Nephron progenitor cell (in vitro differentiated cells): ENCODE measurements around the gene ADGRF3.
A peak's percentile ranks its signal among the peaks of the same experiment; 100 is the strongest.

Source experiments
- DNase-seq: peaks from one replicate; pipeline ENCODE4 v3.0.0; 2021
- H3K27ac Mint-ChIP-seq: 2 replicates; pipeline ENCODE4 v1.8.0; 2021; ENCODE audit warnings: mild to moderate bottlenecking, moderate library complexity, mixed read lengths
- H3K27me3 Mint-ChIP-seq: 2 replicates; pipeline ENCODE4 v1.8.0; 2021; ENCODE audit warnings: mild to moderate bottlenecking, low read depth, mixed read lengths; ENCODE audit not compliant: poor library complexity
- H3K36me3 Mint-ChIP-seq: 2 replicates; pipeline ENCODE4 v1.8.0; 2021; ENCODE audit warnings: low read depth, mixed read lengths
- H3K4me1 Mint-ChIP-seq: 2 replicates; pipeline ENCODE4 v1.8.0; 2021; ENCODE audit warnings: mixed read lengths
- H3K4me3 Mint-ChIP-seq: 2 replicates; pipeline ENCODE4 v1.8.0; 2021; ENCODE audit warnings: mild to moderate bottlenecking, moderate library complexity, mixed read lengths
- H3K9me3 Mint-ChIP-seq: 2 replicates; pipeline ENCODE4 v1.8.0; 2021; ENCODE audit warnings: mild to moderate bottlenecking, moderate library complexity, mixed read lengths
- TF ChIP-seq, protein P1 (sequence below): fragments of 200-600 bp; sonication (generic); IDR thresholded peaks from 2 replicates; pipeline ENCODE4 v1.5.0; 2021; ENCODE audit warnings: antibody characterized with exemption

The ADGRF3 gene

DNA sequence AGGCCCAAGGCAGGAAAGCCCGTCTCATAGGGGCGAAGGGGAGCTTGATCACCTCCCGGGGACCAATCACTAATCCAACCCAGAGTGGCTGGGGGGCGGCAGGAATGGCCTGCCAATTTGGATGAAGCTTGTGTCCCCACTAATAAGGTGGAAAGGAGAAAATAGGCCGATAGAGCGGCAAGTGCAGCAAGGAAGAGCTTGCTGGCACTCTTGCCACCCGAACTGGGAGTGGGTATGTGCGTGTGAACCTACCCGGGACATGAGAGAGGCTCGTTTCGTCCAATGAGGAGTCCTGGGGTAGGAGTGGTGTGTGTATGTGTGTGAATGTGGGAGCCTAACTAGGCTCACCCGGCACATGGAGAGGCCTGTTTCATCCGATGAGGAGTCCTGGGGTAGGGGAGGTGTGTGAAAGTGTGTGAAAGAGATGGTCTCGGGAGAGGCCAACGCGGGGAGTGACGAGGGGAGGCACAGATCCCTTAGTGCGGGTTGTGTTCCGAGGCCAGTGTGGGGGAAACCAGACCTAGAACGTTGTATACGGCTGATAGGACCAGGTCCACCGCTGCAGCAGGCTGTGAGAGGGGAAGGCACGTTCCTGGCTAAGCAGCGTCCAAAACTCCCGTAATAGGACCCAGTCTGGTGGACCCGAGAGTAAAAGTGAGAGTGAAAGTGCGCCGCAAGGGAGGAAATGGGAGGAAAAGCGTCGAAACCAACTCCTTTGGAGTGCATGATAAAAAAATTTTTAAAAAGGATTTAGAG, 47.8 kb downstream of the ADGRF3 start:
- H3K9me3 Mint-ChIP-seq = no peaks in the 10 kb centered on the region
- H3K36me3 Mint-ChIP-seq = no peaks in the 10 kb centered on the region
- H3K27me3 Mint-ChIP-seq = peaks cover 14% of the 10 kb centered on the region
- no peak overlapping the region for H3K4me3 Mint-ChIP-seq
- TF ChIP-seq, protein P1, sequence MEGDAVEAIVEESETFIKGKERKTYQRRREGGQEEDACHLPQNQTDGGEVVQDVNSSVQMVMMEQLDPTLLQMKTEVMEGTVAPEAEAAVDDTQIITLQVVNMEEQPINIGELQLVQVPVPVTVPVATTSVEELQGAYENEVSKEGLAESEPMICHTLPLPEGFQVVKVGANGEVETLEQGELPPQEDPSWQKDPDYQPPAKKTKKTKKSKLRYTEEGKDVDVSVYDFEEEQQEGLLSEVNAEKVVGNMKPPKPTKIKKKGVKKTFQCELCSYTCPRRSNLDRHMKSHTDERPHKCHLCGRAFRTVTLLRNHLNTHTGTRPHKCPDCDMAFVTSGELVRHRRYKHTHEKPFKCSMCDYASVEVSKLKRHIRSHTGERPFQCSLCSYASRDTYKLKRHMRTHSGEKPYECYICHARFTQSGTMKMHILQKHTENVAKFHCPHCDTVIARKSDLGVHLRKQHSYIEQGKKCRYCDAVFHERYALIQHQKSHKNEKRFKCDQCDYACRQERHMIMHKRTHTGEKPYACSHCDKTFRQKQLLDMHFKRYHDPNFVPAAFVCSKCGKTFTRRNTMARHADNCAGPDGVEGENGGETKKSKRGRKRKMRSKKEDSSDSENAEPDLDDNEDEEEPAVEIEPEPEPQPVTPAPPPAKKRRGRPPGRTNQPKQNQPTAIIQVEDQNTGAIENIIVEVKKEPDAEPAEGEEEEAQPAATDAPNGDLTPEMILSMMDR = no peak
- peaks cover 7% of the 10 kb centered on the region for H3K4me1 Mint-ChIP-seq
- peak; percentile 34 for DNase-seq
- H3K27ac Mint-ChIP-seq = no peak overlapping the region

GRCh38 chr2:26298286-26298637, 48.3 kb downstream of the ADGRF3 start:
- peaks cover 7% of the 10 kb centered on the region for H3K4me1 Mint-ChIP-seq
- H3K9me3 Mint-ChIP-seq = no peaks in the 10 kb centered on the region
- TF ChIP-seq, protein P1 = no peak
- H3K27ac Mint-ChIP-seq = no peak overlapping the region
- DNase-seq = no peak
- no peak overlapping the region for H3K4me3 Mint-ChIP-seq
- peaks cover 12% of the 10 kb centered on the region for H3K27me3 Mint-ChIP-seq
- no peaks in the 10 kb centered on the region for H3K36me3 Mint-ChIP-seq

DNA sequence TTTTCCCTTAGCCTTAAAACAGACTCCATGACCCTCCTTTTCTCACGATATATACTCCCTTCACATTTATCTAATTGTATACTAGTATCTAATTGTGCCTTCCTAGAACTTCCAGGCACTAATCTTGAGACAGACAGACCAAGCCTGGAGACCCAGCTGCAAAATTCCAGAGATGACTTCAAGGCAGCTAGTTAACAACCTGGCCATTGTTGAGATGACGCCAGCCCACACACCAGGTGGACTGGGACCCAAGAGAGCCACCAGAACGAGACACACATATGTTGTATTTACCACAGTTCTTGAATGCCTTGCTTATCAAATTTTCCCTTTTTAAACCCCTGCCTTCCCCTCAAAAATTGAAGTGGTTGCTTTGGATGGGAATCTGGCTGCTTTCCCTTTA, 49.5 kb downstream of the ADGRF3 start:
- Mint-ChIP-seq H3K4me3 (no peak overlapping the region), H3K36me3 (no peaks in the 10 kb centered on the region), H3K27me3 (peaks cover 12% of the 10 kb centered on the region), H3K4me1 (peaks cover 7% of the 10 kb centered on the region), H3K27ac (no peak overlapping the region), H3K9me3 (no peaks in the 10 kb centered on the region)
- no peak for DNase-seq
- TF ChIP-seq, protein P1 = no peak

DNA sequence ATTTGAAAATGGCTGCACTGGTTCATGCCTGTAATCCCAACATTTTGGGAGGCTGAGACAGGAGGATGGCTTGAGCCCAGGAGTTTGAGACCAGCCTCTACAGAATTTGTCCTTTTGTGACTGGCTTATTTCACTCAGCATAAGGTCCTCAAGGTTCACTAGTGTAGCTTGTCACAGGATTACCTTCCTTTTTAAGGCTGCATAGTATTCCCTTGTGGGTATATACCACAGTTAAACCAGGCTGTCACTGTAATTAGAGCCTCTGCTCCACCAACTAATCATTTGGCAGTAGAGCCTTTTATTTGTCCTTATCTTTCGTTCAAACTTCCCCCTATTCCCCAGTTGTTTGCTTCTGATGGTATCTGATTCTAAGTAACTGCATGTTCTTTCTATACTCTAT, 51.1 kb downstream of the ADGRF3 start:
- peaks cover 3% of the 10 kb centered on the region for H3K27me3 Mint-ChIP-seq
- no peaks in the 10 kb centered on the region for H3K36me3 Mint-ChIP-seq
- no peak for DNase-seq
- no peaks in the 10 kb centered on the region for H3K9me3 Mint-ChIP-seq
- no peak overlapping the region for H3K27ac Mint-ChIP-seq
- H3K4me3 Mint-ChIP-seq = no peak overlapping the region
- TF ChIP-seq, protein P1 = no peak
- peaks cover 7% of the 10 kb centered on the region for H3K4me1 Mint-ChIP-seq

DNA sequence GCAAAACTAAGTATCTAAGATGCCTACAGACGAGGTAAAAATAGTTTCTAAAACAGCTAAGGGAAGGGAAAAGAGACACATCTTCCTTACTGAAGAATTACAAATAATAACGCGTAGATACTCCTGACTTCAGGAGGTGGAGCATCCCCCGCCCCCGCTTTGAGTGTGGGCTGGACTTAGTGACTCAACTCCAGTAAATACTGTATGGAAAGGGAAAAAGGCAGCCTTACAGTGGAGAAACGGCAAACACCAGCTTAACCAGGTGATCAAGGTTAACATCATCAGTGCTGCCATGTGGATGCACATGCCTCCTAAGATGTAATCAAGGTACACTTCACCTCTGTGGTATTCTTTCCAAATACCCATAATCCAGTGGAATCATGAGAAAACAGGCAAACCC, 53.9 kb downstream of the ADGRF3 start:
- Mint-ChIP-seq H3K27ac (peak overlapping the region; percentile 29), H3K4me1 (peaks cover 7% of the 10 kb centered on the region), H3K4me3 (no peak overlapping the region), H3K9me3 (no peaks in the 10 kb centered on the region), H3K27me3 (peaks cover 3% of the 10 kb centered on the region), H3K36me3 (peaks cover 8% of the 10 kb centered on the region)
- DNase-seq = no peak
- TF ChIP-seq, protein P1 = no peak

GRCh38 chr2:26290001-26290400, 56.6 kb downstream of the ADGRF3 start:
- Mint-ChIP-seq H3K36me3 (peaks cover 27% of the 10 kb centered on the region), H3K9me3 (no peaks in the 10 kb centered on the region), H3K27ac (no peak overlapping the region), H3K4me1 (no peaks in the 10 kb centered on the region), H3K4me3 (no peak overlapping the region), H3K27me3 (peaks cover 3% of the 10 kb centered on the region)
- no peak for DNase-seq
- TF ChIP-seq, protein P1 = no peak
